Stimulated activated CD8-positive, alpha-beta memory T cell treated with anti-CD3 and anti-CD28 coated beads, Interleukin-12 subunit alpha, Interleukin-12 subunit beta, amount 100 ng/mL, for 1 hour (primary cell): ENCODE measurements around the gene GSC2.
A peak's percentile ranks its signal among the peaks of the same experiment; 100 is the strongest.
"Not testable (repeated sequence)": the region's sequence is repeated elsewhere in the genome, so short reads cannot be mapped to it uniquely, and the experiment has no call there.

Source experiments
- DNase-seq: peaks from one replicate; pipeline ENCODE4 v3.0.0-alpha.2; 2020; ENCODE audit warnings: low read depth

Gene GSC2

DNA sequence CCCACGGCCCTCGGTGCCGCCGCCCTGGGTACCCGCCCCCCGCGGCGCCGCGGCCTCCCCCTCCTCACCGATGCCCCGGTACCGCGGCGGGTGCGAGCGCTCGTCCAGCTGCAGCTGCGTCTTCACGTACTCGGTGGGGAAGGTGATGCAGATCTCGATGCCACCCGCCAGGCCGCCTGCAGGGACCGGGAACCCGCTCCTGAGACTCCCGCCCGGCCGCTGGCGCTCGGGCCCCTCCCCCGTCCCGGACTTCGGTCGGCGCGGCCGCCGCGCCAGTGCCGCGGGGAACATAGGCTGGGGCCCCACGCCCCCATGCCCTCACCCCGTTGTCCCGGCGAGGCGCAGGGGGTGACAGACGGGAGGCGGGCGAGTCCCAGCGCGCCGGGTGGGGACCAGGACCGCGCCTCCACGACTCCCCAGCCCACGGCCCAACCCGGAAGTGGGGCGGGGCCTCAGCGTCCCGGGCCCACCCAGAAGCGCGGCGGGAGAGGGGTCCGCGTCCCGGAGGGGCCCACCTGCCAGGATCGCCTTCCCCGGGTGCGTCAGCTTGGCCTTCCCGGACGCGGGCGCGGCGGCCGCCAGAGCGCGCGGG, 28.1 kb upstream of the GSC2 start:
- peak; percentile 27 for DNase-seq

DNA sequence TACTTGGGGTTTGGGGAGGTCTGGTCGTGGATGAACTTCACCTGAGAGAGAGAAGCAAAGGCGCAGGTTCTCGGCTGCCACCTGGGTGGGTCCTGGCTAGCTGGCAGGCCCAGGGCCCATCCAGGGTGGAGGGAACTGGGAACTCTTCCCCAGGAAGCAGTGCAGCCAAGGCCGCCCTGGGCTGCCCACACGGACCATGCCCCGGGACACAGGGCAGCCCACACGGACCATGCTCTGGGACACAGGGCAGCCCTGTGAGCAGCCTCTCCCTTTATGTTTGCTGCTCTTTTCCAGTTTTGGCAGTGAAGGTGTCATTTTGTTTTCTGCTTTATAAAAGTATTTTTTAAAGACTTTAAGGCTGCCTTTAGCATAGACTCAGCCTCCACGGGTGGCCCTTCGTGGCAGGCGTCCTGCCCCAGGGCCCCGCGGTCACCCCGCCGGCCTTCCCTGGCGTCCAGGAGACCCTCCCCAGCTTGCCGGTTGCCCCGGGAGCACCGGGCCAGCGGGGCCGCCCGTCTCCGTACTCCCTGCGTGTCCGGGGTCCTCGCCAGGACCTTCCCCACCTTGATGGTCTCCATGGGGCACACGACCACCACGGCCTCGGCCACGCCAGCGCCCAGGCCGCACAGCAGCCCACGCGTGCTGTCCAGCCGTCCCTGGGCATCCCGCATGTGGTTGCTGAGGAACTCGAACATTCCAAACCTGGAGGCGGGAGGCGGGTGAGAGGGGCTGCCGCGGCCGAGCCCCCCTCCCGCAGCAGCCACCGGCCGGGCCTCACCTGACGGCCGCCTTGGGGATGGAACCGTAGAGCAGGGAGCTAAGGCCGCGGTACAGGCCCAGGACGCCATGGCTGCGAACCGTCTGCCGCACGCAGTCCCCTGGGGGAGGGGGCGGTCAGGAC, 27.3 kb upstream of the GSC2 start:
- no peak for DNase-seq

DNA sequence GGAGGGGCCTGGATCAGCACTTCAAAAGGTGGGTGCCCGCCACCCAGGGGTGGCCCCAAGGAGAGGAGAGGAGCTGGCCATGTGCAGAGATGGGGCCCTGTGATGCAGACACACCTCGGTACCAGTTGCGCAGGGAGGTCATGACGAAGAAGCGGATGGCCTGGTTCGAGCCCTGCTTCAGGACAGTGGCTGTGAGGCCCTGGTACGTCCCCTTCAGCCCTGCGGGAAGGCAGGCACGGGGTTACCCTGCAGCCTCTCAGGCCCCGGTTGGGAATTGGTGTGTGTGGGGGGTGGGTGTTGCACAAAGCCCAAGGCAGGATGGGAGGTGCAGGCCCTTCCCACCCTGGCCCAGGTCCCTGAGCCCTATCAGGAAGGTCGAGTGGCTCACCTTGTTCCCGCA, 26.6 kb upstream of the GSC2 start:
- no peak for DNase-seq

DNA sequence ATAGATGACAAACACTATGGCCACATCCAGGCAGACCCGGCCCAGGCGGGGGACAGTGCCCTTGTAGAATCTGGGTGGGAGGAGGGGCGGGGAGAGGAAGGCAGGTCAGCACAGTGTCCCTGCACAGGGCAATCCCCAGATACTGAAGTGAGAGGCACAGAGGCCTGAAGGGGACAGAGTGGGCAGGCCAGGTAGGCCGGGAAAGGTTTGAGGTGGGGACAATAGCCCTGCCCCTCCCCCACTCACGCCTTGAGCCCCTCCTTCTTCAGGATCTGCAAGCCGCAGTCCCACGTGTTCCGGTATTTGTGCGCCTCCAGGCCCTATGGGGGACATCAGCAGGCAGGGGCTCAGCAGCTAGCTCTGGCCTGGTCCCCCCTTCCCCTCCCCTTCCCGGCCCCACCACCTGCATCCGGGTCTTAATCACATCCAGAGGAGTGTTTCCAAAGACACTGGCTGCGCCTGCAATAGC, 26.1 kb upstream of the GSC2 start:
- DNase-seq, result no peak

DNA sequence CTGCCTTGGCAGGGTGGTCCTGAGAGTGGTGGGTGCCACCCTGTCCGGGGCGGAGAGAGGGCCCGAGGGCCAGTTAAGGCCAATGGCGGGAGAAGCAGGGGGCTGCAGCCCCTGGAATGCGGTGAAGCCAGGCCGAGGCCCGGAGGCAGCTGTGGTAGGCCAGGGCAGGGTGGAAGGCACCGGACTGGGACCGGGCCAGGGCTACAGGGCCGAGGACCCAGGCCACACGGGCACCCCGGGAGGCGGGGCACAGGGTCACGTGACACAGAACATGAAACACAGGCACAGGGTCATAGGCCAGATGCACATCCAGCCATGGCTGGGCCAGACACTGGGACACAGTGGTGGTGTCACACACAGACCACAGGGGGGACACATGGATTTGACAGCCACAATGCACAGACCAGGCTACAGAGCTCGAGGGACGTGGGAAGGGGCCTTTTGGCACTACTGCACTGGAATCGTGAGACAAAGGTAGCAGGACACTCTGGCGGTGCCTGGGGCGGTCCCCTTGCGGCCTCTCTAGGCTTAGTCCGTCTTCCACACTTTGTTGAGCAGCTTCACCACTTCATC, 25.6 kb upstream of the GSC2 start:
- DNase-seq, result no peak

DNA sequence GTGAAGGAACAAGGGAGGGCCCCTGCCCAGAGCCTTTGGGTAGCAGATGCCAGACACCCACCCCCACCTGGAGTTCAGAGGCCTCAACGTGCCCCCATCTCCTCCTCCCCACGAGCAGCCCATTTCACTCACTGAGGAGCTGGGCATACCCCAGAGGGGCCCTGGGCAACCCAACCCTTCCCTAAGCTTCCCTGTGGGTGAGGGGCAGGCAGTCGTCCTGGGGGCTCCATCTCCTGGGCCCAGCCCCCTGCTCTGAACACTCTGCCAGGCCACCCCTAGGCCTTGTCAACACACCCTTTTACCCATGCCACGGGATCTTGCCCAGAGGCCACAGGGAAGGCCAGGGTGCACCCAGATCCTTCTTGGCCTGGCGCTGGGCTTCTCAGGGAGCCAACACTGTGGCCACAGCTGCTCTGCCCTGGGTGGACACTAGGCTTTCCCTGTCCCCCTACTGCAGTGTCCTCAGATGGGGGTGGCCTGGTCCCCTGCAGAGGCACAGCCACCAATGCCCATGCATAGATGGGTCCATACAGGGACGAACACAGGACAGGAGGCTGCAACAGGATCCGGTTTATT, 25.0 kb upstream of the GSC2 start:
- DNase-seq, result no peak

DNA sequence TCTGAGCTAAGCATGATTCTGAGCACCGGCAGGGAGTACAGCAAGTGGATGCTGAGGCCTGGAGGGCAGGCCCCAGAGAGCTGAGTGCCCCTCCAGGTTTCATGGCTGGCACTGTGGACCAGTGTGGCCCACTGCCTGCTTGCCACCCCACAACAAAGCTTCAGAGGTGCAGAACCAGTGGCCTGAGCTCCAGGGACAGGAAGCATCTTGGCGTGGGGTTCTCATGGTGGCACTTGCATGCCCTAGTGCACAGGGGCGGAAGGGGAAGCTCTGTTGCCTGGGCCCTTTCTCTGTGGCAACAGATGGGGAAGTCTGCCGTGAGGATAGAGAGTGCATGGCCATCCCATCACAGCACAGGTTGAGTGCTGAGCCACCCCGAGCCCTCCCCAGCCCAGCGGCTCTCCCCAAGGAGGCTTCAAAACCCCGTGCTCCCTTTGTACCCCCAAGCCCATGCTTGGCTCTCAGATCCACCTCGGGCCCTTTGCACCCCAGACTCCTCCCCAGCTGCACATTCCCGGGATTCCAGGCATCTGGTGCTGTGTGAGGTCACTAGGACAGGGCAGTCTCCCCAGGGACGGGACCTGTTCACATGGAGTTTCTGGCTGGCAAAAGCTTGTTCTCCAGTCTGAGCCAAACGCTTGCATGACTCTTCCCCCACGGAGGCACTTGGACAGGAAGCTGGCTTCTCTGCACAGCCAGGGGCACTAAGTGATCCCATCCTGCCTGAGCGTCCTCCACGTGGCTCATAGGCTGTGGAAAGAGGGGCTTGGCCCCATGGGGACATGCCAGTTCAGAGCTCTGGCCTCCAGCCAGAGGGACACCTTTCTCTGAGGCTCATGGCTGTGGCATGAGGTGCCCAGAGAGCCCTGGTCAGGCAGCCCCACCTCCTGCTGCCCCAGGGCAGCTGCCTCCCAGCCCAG, 24.3 kb upstream of the GSC2 start:
- DNase-seq, result no peak

DNA sequence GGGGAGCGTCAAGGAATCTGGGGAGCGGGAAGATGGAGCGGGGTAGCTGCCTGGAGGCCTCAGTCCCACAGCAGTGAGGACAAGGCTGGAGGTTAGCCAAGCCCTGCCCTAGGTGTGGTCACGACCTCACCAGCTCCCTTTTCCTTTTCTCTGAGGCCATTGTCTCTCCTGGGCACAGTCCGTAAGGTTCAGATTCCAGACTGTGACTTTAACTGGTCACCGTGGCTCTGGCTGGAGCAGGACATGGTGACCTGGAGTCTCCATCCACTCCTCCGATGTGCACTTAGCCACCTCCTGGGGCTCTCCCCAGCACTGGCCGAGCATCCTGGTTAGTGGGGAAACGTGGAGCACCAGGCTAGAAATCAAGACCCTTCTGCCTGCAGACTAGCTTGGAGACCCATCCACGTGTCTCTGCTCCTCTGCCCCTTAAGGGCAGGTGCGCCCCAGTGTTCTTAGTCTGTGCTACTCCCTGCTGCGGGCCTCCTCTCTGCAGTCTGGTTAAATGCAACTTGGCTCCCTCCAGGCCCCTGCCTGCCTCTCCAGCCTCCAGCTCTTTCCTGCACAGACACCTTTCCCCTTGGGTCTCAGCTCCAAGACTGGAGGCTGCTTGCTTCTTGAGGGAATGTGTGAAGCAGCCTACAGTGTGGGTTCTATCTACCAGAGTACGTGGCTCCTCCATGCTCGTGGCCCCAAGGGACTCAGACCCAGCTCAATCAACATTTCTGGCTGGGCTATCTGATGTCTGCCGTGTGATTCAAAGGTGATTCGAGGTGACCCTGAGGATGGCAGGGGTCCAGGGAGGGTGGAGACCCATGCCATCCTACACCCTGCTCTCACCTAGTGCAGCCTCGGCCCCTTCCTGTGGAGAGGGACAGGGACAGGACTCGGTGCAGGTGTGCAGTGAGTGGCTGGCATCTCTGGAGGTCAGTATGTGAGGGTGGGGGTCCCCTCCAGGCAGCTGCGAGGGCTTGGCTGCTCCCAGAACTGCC, 23.2 kb upstream of the GSC2 start:
- DNase-seq, result no peak

DNA sequence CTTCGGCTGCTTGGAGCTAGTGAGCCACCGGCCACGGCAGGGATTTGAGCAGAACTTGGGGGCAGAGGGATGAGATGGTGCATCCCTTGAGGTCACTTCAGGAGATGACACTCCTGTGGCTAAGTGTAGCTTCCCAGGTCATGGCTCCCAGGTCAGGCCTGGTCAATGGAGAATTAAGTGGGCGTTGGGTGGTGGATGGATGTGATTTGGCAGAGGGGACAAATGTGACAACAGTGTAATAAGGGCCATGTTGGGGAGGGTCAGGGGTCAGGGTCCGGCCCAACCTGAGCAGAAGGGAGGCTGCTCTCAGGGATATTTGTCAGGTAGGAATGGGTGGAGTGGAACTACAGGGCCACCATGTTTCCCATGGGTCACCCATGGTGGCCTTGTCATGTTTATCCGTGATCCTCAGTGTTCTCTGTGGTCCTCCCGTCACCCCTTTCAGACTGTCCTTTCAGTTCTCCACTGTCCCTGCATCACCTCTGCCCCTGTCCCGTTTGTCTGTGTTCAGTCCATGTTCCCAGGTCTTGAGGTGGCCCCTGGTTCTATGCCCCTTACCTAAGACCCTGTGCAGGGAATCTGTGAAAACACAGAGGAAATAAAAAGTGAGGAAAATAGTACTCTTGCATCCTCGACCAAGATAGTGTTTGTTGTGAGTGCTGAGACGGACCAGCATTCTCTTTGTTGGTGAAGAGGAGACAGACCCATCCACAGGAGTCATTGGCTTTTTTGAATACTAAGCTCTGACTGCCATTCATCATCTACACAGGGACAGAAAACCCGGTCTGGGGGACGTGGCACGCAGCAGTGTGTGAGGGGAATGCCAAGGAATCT, 22.3 kb upstream of the GSC2 start:
- DNase-seq, result no peak

DNA sequence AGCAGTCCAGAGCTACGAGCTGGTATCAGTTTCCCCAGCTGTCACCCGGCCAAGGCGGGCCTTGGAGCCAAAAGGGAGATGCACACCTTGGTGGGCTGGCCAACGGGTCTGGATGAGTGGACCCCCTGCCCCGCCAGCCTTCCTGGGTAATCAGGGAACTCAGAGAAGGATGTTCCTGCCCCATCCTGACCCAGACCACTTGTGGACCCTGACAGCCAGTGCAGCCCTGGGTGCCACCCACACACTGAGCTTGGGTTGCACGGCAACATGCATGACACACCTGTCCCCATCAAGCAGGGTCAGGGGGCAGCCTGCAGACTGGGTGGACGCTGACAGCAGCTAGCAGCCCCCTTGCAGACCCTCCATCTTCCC, 19.8 kb upstream of the GSC2 start:
- DNase-seq, result no peak

DNA sequence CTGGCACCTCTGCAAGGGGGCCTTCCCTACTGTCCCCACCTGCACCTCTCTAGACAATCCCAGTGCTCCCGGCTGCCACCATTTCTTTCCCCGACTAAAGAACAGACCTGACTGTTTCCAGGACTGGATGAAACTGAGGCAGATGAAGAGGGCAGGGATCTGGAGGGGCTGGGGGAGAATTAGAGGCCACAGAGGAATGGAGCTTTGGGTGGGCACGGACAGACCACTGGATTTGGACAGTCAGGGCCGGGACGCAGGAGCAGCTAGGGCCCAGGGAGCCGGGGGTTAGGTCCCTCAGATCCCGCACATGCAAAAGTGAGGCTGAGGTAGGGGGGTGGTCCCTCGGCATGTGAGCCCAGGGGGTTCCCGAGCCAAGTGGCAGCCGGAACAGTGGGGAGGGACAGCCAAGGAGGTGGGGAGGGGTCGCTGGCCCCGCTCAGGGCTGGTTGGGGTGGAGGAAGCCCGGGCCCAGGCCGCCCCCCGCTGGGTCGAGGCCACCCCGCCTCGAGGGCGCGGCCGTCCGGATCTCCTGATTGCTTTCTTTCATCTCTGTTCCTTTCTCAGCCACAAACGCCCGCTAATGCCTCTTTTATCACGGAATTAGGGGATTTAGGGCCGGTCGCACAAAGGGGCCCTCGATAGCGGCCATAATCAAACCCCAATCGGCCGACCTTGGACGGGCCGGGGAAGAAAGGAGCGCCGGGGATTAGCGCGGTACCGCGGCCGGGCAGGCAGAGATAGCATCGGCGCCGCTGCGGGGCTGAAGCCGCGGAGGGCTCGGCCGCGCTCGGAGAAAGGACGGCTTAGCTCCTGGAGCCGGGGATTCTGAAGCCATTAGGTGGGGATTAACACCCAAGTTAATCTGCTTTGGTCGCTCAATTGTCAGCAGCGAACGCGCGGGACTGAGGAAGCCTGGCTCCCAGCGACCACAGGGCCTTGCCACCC, 19.2 kb upstream of the GSC2 start:
- no peak for DNase-seq

DNA sequence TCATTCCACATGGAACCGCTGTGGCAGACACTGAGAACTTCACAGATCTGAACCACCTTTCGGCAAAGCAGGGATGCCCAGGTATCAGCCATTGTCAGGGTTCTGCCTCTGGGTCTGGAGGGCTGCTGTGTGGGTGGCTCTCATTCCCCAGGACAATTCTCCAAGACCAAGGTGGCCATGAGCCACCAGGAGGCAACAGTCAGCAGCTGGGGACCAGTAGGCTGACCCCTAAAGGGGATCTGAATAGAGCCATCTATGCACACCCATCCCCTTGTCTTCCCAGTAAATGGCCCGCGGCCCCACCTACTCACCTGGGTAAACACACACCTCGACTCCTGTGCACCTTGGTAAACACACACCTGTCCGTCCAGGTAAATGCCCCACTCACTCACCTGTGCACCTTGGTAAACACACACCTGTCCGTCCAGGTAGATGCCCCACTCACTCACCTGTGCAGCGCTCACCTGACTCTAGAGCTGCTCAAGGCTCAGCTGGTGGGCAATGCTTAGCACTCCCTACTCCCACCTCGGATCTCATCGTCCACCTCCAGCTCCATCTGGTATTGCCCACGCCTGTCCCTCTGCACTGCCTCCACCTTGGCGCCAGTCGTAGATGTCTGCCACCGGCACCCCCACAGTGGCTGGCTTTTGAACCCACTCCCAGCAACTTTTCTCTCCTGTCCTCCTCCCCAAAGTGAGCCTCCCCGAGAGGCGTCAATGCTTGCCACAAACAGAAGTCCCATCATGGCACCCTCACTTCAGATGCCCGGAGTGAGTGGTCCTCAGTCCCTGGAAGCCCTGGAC, 18.2 kb upstream of the GSC2 start:
- no peak for DNase-seq

DNA sequence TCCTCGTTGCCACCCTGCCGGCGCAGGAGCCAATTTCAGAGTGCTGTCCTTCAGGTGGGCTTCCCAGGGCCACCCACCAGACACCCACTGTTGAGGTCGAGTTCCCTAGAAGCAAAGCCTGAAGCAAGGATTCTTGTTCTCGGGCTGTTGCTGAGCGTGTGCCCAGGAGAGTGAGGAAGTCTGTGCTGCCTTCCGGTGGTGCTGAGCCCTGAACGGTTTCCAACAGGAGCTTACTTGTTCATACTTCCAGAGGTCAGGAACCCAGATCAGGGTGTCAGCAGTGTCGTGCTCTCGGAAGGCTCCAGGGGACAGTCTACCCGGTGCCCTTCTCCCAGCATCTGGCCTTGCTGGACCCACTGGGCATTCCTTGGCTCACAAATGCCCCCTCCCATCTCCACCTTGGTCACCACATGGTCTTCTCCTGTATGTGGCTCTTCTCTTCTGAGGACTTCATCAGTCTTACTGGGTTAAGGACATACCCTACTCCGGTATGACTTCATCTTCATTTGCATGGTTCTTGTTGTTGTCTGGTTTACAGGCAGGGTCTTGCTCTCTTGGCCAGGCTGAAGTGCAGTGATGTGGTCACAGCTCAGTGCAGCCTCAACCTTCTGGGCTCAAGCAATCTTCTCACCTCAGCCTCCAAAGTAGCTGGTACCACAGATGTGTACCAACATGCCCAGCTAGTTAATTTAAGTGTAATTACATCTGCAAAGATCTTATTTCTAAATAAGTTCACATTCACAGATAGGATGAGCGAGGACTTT, 17.2 kb upstream of the GSC2 start:
- no peak for DNase-seq

DNA sequence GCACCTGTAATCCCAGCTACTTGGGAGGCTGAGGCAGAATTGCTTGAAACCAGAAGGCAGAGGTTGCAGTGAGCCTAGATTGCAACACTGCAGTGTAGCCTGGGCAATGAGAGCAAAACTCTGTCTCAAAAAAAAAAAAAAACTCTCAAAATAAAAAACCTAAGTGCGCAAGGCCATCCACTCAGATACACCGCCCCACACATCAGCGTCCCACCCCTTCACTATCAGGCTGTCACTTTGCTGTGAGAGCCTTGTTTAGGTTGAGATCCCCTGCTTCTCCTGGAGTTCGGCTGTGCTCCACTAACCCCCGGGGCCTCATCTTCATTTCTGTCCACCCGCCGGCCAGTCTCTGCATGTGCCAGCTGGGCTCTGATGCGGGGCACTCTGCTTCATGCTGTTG, 16.3 kb upstream of the GSC2 start:
- DNase-seq, result no peak

DNA sequence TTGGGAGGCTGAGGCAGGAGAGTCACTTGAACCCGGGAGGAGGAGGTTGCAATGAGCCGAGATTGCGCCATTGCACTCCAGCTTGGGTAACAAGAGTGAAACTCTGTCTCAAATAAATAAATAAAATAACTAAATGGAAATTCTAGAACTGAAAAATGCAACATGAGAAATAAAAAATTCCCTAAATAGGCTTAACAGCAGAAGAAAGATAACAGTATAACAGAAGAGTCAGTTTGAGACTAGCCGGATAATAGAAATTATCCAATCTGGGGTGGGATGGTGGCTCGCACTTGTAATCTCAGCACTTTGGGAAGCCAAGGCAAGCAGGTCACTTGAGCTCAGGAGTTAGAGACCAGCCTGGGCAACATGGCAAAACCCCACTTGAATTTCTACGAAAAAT, 14.3 kb upstream of the GSC2 start:
- DNase-seq, result no peak

DNA sequence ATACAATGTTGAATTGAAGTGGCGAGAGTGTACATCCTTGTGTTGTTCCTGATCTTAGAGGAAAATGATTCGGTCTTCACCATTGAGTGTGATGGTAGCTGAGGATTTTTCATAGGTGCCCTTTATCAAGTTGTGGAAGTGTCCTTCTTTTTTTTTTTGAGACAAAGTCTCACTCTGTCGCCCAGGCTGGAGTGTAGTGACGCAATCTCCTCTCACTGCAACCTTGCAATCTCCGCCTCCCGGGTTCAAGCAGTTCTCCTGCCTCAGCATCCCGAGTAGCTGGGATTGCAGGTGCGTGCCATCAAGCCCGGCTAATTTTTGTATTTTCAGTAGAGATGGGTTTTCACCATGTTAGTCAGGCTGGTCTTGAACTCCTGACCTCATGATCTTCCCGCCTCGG, 8.6 kb upstream of the GSC2 start:
- not testable (repeated sequence) for DNase-seq

DNA sequence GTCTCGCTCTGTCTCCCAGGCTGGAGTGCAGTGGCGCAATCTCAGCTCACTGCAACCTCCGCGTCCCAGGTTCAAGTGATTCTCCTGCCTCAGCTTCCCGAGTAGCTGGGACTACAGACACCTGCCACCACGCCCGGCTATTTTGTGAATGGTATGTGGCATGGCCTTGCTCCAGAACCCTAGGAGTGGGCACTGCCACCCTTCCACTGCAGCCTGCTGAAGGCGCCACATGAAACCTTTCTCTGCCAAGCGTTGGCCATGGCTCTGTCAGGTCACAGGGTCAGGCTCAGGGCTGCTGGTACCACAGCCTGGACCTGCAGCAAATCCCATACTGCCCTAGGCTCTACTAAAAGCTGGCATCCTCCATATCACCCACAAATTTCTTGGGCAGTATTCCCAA, 6.0 kb upstream of the GSC2 start:
- DNase-seq, result not testable (repeated sequence)
